Measurements from ENCODE around the gene SLC25A28.

GRCh38 chr10:99598781-99599509, 21.3 kb downstream of the SLC25A28 start:
- TF ChIP-seq, protein P1, sequence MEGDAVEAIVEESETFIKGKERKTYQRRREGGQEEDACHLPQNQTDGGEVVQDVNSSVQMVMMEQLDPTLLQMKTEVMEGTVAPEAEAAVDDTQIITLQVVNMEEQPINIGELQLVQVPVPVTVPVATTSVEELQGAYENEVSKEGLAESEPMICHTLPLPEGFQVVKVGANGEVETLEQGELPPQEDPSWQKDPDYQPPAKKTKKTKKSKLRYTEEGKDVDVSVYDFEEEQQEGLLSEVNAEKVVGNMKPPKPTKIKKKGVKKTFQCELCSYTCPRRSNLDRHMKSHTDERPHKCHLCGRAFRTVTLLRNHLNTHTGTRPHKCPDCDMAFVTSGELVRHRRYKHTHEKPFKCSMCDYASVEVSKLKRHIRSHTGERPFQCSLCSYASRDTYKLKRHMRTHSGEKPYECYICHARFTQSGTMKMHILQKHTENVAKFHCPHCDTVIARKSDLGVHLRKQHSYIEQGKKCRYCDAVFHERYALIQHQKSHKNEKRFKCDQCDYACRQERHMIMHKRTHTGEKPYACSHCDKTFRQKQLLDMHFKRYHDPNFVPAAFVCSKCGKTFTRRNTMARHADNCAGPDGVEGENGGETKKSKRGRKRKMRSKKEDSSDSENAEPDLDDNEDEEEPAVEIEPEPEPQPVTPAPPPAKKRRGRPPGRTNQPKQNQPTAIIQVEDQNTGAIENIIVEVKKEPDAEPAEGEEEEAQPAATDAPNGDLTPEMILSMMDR (tag by site-specific recombination; IDR thresholded peaks at IDR 0.05) = no peak
- TF ChIP-seq, protein P2, sequence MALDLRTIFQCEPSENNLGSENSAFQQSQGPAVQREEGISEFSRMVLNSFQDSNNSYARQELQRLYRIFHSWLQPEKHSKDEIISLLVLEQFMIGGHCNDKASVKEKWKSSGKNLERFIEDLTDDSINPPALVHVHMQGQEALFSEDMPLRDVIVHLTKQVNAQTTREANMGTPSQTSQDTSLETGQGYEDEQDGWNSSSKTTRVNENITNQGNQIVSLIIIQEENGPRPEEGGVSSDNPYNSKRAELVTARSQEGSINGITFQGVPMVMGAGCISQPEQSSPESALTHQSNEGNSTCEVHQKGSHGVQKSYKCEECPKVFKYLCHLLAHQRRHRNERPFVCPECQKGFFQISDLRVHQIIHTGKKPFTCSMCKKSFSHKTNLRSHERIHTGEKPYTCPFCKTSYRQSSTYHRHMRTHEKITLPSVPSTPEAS (tag by site-specific recombination; IDR thresholded peaks at IDR 0.05) = no peak
- no peak for TF ChIP-seq ZNF404 (tag by site-specific recombination; IDR thresholded peaks at IDR 0.05)
- no peak for TF ChIP-seq ZNF677 (tag by site-specific recombination; IDR thresholded peaks at IDR 0.05)
